ENCODE results near the gene SFN. TPM values are rescaled to one million over a fixed set of nuclear protein-coding genes. Genes with fewer than 3 reads are reported as not detected.
A peak's percentile ranks its signal among the peaks of the same experiment; 100 is the strongest.

SFN gene
- total and polyA plus RNA-seq, 2 of the 13 experiments (the other 11 are each of a cell fraction or from before 2014, with no cell fraction given) = 4.3 to 5.6 TPM

DNA sequence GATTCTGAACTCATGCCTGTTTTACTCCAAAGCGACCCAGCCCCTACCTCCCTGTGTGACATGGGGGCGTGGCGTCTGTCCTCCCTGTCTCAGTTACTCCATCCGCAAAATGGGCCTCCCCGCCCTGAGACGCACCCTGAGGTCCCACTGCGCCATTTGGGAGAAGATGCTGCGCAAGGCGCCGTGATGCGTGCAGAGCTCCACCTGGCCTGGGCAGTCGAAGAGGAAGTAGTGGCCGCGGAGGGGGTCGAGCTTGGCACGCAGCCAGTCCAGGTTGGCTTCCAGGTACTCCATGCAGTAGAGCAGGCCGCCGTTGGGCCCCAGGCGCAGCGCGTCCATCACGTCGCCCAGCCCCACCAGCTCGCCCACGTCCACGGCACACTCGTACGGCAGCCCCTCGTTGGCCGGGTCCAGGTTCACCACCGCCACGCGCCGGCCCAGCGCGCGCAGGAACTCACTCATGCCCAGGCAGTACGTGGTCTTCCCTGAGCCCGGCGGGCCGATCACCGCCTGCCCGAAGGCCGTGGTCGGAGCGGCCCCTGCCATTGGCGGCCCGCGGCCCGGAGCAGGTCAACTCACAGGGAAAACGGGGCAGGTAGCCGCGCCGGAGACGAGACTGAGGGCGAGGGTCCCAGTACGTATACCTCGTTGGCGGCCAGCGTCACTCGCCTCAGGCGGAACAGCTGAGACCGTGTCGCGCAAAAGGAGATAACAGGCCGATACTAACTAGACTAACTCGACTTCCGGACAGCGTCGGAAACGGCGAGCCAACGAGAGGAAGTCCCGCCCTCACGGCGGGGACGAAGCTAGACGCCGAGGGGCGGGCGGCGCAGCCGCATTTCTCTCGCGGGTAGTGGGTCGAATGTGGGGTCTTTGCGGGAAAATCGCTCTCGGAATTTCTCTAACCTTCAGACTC, 26.9 kb downstream of the SFN start, which contains the start of gene GPN2 (continued):
- TF ChIP-seq, protein P1, sequence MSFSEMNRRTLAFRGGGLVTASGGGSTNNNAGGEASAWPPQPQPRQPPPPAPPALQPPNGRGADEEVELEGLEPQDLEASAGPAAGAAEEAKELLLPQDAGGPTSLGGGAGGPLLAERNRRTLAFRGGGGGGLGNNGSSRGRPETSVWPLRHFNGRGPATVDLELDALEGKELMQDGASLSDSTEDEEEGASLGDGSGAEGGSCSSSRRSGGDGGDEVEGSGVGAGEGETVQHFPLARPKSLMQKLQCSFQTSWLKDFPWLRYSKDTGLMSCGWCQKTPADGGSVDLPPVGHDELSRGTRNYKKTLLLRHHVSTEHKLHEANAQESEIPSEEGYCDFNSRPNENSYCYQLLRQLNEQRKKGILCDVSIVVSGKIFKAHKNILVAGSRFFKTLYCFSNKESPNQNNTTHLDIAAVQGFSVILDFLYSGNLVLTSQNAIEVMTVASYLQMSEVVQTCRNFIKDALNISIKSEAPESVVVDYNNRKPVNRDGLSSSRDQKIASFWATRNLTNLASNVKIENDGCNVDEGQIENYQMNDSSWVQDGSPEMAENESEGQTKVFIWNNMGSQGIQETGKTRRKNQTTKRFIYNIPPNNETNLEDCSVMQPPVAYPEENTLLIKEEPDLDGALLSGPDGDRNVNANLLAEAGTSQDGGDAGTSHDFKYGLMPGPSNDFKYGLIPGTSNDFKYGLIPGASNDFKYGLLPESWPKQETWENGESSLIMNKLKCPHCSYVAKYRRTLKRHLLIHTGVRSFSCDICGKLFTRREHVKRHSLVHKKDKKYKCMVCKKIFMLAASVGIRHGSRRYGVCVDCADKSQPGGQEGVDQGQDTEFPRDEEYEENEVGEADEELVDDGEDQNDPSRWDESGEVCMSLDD (CRISPR knock-in tag; IDR thresholded peaks at IDR 0.05; ENCODE audit: borderline replicate concordance) = no peak; the same call in 1 of the 2 replicates
- peak; percentile 89 for TF ChIP-seq MXD1 (CRISPR knock-in tag; IDR thresholded peaks at IDR 0.05)
- TF ChIP-seq RNF2 (conservative IDR thresholded peaks at IDR 0.05; ENCODE audit: low read depth) = peak; percentile 70; the same call in 1 of the 2 replicates
- no peak for TF ChIP-seq KLF6 (CRISPR knock-in tag; IDR thresholded peaks at IDR 0.05)
- TF ChIP-seq KIAA2018 (CRISPR knock-in tag; IDR thresholded peaks at IDR 0.05; ENCODE audit: borderline replicate concordance) = peak; percentile 85; the same call in 1 of the 2 replicates
- TF ChIP-seq HNF4G (IDR thresholded peaks at IDR 0.05; ENCODE audit: borderline replicate concordance, low read depth, low read length) = no peak
- peak; percentile 67 for TF ChIP-seq HNF4G (CRISPR knock-in tag; IDR thresholded peaks at IDR 0.05; ENCODE audit: borderline replicate concordance, low read depth)
- peak; percentile 90 for TF ChIP-seq ZNF501 (CRISPR knock-in tag; IDR thresholded peaks at IDR 0.05)
- no peak for TF ChIP-seq ZKSCAN1 (IDR thresholded peaks at IDR 0.05; ENCODE audit: low read length)
- TF ChIP-seq ZNF614 (CRISPR knock-in tag; IDR thresholded peaks at IDR 0.05; ENCODE audit: borderline replicate concordance) = no peak
- peak; percentile 77 for TF ChIP-seq ZBTB2 (CRISPR knock-in tag; IDR thresholded peaks at IDR 0.05; ENCODE audit: low read depth)
- peak; percentile 31; the same call in 1 of the 2 replicates for TF ChIP-seq SNAI1 (CRISPR knock-in tag; IDR thresholded peaks at IDR 0.05; ENCODE audit: borderline replicate concordance)
- no peak for TF ChIP-seq MYNN (CRISPR knock-in tag; IDR thresholded peaks at IDR 0.05; ENCODE audit: low read depth)
- TF ChIP-seq NFE2L1 (CRISPR knock-in tag; IDR thresholded peaks at IDR 0.05; ENCODE audit: borderline replicate concordance) = no peak
- TF ChIP-seq ZNF749 (CRISPR knock-in tag; IDR thresholded peaks at IDR 0.05; ENCODE audit: borderline replicate concordance) = peak; percentile 90; the same call in 1 of the 2 replicates

All from HepG2 (cell line).